Stimulated activated CD4-positive, alpha-beta T cell treated with anti-CD3 and anti-CD28 coated beads, Interleukin-2, amount 100 ng/mL, for 24 hours (primary cell): ENCODE data around the gene HACD4.

Experiments
- DNase-seq, 2 donors: peaks; one replicate each; pipeline ENCODE4 v3.0.0-alpha.2; 2020

HACD4 gene

GRCh38 chr9:20962536-20963225 lies 68.8 kb downstream of the HACD4 start:
- DNase-seq: no peak

GRCh38 chr9:20950707-20951106 lies 80.7 kb downstream of the HACD4 start:
- DNase-seq: no peak
